Left lung (tissue), 10 donors: Measurements from ENCODE around the gene PMEPA1. TPM values are rescaled to one million over a fixed set of nuclear protein-coding genes. Genes with fewer than 3 reads are reported as not detected.

Source experiments
- ATAC-seq: fragments of 200-7000 bp; cut with Tn5 transposase; one replicate; pipeline ENCODE4 v1.9.1; 2020; ENCODE audit warnings: moderate library complexity
- DNase-seq, 4 donors: peaks; one replicate each; pipeline ENCODE4 v3.0.0-alpha.2; 2013 to 2020
- H3K27ac ChIP-seq, 2 donors: fragments of 200-600 bp; sonication (generic) in 1 of 2; one replicate each; pipeline versions ENCODE4 v1.5.0 to v1.8.0; 2020 to 2021
- H3K27me3 ChIP-seq, 2 donors: fragments of 200-600 bp; sonication (generic) in 1 of 2; one replicate each; pipeline versions ENCODE4 v1.5.0 to v1.8.0; 2020 to 2021
- H3K36me3 ChIP-seq, 2 donors: fragments of 200-600 bp; sonication (generic) in 1 of 2; one replicate each; pipeline versions ENCODE4 v1.5.0 to v1.8.0; 2020 to 2021
- H3K4me1 ChIP-seq, 2 donors: fragments of 200-600 bp; one replicate each; pipeline ENCODE4 v1.8.0; 2021
- H3K4me3 ChIP-seq, 2 donors: fragments of 200-600 bp; sonication (generic) in 1 of 2; one replicate each; pipeline versions ENCODE4 v1.5.0 to v1.8.0; 2020 to 2021; ENCODE audit warnings: mild to moderate bottlenecking in 1 of 2
- H3K9me3 ChIP-seq, 2 donors: fragments of 200-600 bp; sonication (generic) in 1 of 2; one replicate each; pipeline versions ENCODE4 v1.5.0 to v1.8.0; 2020 to 2021
- CTCF ChIP-seq, 2 donors: fragments of 200-600 bp; sonication (generic) in 1 of 2; IDR thresholded peaks; one replicate each; pipeline versions ENCODE4 v1.5.0 to v1.8.0; 2021; ENCODE audit warnings: antibody characterized with exemption in 2 of 2
- intact Hi-C, 2 donors: fragments of 100-400 bp; cut with DNase I; formaldehyde crosslinking; loops; one replicate each; pipeline versions ENCODE4 v1.11.2 to v1.14.2; 2022
- polyA plus RNA-seq, 6 donors: library from polyadenylated mRNA; unstranded; fragments of 120-200 nt; gene quantifications; one replicate each; pipeline ENCODE4 v1.2.1, GENCODE V29; 2013; ENCODE audit not compliant: insufficient read length in 6 of 6
- total RNA-seq, 2 donors: library from RNA; stranded (reverse); fragmentation: NEBNext Ultra II Directional; extraction: Animal tissue kit (Norgen Biotek cat#: 25700); gene quantifications; one replicate each; pipeline ENCODE4 v1.2.1, GENCODE V29; 2021
- donor health status: DM: no; HTN: yes; CAD: no.
- donor health status: DM: no; HTN: no; CAD: no.

The PMEPA1 gene
- total and polyA plus RNA-seq, 8 donors: 19.4 to 109 (median 26.2) TPM

- peaks cover 0 to 6% of the 10 kb centered on the region in 2 donors for H3K9me3 ChIP-seq
- H3K4me1 ChIP-seq: peaks cover 5 to 33% of the 10 kb centered on the region in 2 donors
- no peaks in the 10 kb centered on the region for H3K36me3 ChIP-seq
- peak overlapping the region; percentile 78 to 94 for H3K27ac ChIP-seq
- peak; percentile 27 to 84 (median 66) for DNase-seq
- peak; percentile 87 for ATAC-seq
- TF ChIP-seq CTCF (IDR thresholded peaks at IDR 0.05): no peak
- H3K4me3 ChIP-seq: peak overlapping the region in 1 of 2 donors; percentile 1
- no peaks in the 10 kb centered on the region for H3K27me3 ChIP-seq
- intact Hi-C loops: no loop called here
Observed at GRCh38 chr20:57628047-57628961, 81.5 kb downstream of the PMEPA1 start.

- no peak for TF ChIP-seq CTCF (IDR thresholded peaks at IDR 0.05)
- no peaks in the 10 kb centered on the region for H3K36me3 ChIP-seq
- H3K9me3 ChIP-seq: peaks cover 0 to 6% of the 10 kb centered on the region in 2 donors
- H3K4me3 ChIP-seq: no peak overlapping the region
- no peak for ATAC-seq
- H3K27ac ChIP-seq: peak overlapping the region; percentile 78 to 94
- H3K27me3 ChIP-seq: no peaks in the 10 kb centered on the region
- H3K4me1 ChIP-seq: peaks cover 5 to 33% of the 10 kb centered on the region in 2 donors
- DNase-seq: no peak
- intact Hi-C loops: no loop called here
Observed at GRCh38 chr20:57627339-57627738, 82.5 kb downstream of the PMEPA1 start.

- H3K27me3 ChIP-seq: no peaks in the 10 kb centered on the region
- H3K27ac ChIP-seq: no peak overlapping the region
- H3K36me3 ChIP-seq: no peaks in the 10 kb centered on the region
- no peak for DNase-seq
- intact Hi-C loops: no loop called here
- H3K4me3 ChIP-seq: no peak overlapping the region
- no peak for TF ChIP-seq CTCF (IDR thresholded peaks at IDR 0.05)
- no peak for ATAC-seq
- peaks cover 5 to 37% of the 10 kb centered on the region in 2 donors for H3K4me1 ChIP-seq
- H3K9me3 ChIP-seq: peaks cover 0 to 6% of the 10 kb centered on the region in 2 donors
Observed at GRCh38 chr20:57625978-57626377, 83.8 kb downstream of the PMEPA1 start.

- Histone ChIP-seq H3K27ac (no peak overlapping the region), H3K9me3 (peaks cover 0 to 6% of the 10 kb centered on the region in 2 donors), H3K4me3 (no peak overlapping the region), H3K27me3 (no peaks in the 10 kb centered on the region), H3K4me1 (peaks cover 5 to 43% of the 10 kb centered on the region in 2 donors), H3K36me3 (no peaks in the 10 kb centered on the region)
- intact Hi-C loops: no loop called here
- no peak for ATAC-seq
- TF ChIP-seq CTCF (IDR thresholded peaks at IDR 0.05): no peak
- DNase-seq: peak in 1 of 4 donors; percentile 43
Observed at GRCh38 chr20:57625181-57625958, 84.4 kb downstream of the PMEPA1 start.

- H3K9me3 ChIP-seq: peaks cover 0 to 6% of the 10 kb centered on the region in 2 donors
- no peak for TF ChIP-seq CTCF (IDR thresholded peaks at IDR 0.05)
- ATAC-seq: no peak
- no peak overlapping the region for H3K27ac ChIP-seq
- no peak overlapping the region for H3K4me3 ChIP-seq
- no peak for DNase-seq
- H3K36me3 ChIP-seq: no peaks in the 10 kb centered on the region
- H3K4me1 ChIP-seq: peaks cover 5 to 45% of the 10 kb centered on the region in 2 donors
- intact Hi-C loops: no loop called here
- H3K27me3 ChIP-seq: no peaks in the 10 kb centered on the region
Observed at GRCh38 chr20:57624124-57624523, 85.7 kb downstream of the PMEPA1 start.
